KBM-7 (cell line): ENCODE data around the gene EFCAB11.

Source experiments
- DNase-seq: peaks from one replicate; pipeline ENCODE4 v3.0.0-alpha.2; 2015
- in situ Hi-C: fragments of 300-500 bp; cut with MboI; formaldehyde crosslinking; loops from 2 replicates; pipeline ENCODE4 v1.14.3; 2020; ENCODE audit warnings: low sequenced_read_pairs, low pct_unique_long_range_greater_than_20kb, mixed read lengths

The EFCAB11 gene

DNA sequence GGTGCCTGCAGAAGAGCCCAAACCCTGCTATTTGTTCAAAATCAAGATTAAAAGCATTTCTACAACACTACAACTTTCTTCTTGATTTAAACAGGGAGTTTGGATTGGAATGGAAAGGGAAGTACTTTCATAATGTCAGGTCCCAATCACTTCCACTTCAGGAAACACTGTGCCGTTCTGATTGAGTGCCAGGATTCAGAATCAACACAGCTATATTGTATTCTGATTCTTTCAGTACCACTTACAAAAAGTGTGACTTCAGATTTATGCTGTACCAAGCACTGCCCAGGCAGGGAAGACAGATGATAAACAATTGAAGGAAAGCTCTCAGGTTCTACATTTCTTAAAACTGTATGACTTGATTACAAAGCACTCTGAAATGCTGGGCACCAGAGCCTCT, 4.4 kb upstream of the EFCAB11 start:
- no peak for DNase-seq
- in situ Hi-C loops = no loop called here

DNA sequence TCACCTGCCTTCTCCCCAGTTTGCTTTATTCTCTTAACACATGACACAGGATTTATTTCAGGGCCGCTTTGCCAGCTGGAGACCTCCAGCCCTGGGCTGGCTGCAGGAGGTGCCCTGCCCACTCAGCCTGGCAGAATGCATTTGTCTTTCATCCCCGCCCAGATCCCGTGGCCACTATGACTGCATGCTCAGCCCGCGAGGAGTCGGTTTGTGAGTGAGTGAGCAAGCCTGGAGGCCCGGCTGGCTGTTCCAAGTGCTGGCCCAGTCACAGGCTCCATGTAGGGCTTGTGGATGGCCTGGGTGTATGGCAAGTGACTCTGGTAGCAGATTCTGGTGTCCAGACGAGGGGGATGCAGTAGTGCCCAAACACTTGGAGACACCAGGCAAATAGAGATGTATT, 3.3 kb upstream of the EFCAB11 start:
- in situ Hi-C loops = no loop called here
- DNase-seq = no peak

DNA sequence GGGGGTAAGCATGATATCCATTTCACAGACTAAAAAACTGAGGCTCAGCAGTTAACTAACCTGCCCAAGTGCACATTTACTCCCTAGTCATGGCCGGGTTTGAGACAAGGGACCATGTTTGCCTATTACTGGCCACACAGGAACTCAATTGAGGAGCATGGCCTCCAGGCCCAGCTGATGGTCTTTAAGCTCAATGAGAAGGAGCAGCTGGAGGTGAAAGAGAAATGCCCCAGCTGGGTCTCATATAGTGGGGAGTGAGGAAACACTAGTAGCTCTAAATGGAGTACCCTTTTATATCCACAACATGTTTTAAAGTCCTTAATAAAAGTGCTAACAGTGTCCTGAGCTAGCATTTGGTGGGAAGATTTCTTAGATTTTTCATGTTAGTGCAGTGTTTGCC, 2.8 kb upstream of the EFCAB11 start:
- no peak for DNase-seq
- in situ Hi-C loops = no loop called here

DNA sequence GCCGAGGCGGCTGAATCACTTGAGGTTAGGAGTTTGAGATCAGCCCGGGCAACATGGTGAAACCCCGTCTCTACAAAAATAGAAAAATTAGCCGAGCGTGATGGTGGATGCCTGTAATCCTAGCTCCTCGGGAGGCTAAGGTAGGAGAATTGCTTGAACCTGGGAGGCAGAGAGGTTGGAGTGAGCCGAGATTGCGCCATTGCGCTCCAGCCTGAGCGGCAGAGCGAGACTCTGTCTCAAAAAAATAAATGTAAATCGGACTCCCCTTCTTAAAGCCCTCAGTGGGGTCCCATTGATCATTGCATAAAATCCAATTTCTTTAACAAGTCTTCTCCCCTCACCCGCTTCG, 2.1 kb upstream of the EFCAB11 start:
- no peak for DNase-seq
- in situ Hi-C loops = no loop called here

DNA sequence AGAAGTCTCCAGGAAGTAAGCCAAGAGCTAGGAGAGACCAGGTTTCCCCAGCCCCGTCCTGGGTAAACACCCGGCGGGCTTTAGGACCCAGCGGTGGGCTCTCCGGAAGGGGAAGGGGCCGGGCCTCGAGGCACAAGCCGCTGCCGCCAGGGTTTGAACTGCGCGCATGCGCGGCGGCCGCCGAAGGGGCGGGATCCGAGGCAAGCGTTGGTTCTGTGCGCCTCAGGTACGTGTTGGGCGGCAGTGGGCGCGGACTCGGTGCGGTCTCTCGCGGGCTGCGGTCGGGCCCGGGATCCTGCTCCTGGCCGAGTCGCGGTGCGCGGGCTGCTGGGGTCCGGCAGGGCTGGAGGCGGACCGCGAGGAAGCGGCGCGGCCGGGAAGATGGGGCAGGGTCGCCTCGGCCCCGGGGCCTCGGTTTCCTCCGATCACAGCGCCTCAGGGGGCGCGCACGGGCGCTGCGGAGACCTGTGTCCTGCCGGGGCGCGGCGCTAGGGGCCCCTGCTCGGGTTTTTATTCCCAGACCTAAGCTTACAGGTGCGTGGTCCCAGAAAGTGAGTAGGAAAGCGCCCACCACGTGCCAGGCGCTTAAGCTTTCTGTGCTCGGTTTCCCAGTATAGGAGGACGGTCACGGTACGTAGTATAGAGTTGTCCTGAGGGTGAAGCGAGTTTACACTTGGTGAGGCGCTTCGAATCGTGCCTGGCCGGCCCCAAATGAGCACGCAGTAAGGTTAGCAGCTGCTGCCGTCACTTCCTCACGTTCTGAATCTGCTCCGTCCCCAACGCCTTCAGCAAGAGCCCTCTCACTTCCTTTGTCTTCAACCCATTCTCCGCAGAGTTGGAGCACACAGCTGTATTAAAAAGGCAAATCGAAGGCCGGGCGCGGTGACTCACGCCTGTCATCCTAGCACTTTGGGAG, 1.5 kb upstream of the EFCAB11 start, which contains the start of gene TDP1:
Gene TDP1, plus strand, starts transcription at position 183 of the 916 bp plus-strand sequence. CDS start 7,188 bp downstream, outside the sequence.
- in situ Hi-C loops = no loop called here

DNA sequence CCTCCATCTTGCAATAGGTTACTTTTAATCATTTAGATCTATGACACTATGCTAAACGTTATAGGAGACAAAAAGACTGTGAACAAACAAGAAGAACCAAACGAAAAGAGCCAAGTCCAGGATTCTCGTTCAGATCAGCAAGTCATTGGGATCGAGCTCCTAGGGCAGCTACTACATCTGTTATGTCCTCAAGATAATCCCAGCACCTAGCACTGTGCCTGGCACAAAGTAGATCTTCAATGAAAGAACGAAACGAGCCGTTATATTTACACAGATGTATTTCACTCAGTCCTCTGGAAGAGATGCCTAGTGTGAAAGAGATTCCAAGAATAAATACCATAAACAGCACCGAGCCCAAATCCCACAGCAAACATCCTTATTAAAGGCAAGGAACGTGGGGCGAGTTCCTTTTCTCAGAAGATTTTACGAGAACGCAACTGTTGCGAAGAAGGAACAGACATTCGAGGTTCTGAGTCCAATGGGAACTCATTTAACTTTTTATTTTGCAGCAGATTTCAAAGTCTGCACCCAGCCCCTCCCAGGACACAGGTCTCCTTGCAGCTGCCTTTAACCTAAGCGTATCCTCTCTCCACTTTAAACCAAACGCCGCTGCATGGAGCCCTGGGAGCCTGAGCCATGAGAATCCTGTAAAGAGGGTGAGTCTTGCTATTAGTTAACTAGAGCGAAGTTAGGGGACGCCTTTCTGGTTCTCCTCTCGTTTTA, 653 bp upstream of the EFCAB11 start:
- DNase-seq = no peak
- in situ Hi-C loops = no loop called here

More for the DNA sequence above, 1.5 kb upstream of the EFCAB11 start, which contains the start of gene TDP1:
- DNase-seq = peak; percentile 95

DNA sequence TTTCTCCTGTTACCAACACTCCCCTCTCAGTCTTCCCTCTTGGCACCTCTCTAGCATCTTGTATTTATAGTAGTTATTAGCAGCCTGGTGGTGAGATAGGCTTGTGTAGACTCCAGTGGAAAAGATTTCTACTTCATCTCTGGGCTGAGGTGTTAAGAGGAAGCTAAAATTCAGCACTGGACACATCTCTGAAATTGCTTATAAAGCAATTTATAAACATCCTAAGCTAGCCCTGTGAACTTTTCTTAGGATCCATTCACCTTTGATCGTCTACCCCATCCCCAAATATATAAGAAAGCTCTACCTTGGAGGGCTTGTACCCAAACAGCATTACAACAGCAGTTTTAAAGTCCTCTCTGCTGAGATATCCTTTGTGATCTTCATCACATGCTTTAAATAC, 928 bp downstream of the EFCAB11 start:
- in situ Hi-C loops = no loop called here
- no peak for DNase-seq

DNA sequence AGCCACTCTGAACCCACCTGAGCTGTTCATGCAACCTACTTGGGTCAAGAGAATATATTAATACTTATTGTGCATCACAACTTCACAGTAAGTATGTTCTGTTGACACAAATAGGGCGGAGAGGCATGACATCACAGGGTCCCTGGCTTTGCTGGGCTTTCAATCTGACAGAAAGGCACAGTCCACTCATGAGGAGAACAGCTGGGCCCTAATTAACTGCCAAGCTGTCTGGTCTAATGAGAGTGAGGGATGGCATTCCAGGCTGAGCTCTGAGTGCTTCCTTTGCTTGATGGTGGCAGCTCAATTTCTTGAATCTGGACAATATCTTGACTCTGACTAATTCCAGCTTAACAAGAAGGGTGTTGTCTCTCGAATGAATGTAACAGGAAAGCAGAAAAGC, 2.0 kb downstream of the EFCAB11 start:
- no peak for DNase-seq
- in situ Hi-C loops = no loop called here

DNA sequence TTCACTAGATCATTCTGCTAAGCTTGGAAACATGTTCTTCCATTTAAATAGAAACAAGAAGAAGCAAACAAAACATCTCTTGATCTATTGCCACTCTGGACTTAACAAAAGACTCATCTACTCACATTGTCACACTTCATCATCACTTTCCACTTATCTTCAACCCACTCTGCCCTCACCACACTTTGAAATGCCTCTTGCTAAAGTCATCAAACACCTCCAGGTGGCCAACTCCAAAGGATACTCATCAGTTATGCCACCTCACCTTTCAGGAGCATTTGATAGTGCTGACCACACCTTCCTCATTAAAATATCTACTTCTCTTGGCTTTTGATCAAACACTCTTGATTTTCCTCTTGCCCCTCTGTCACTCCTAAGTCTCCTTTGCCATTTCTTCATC, 7.2 kb downstream of the EFCAB11 start:
- no peak for DNase-seq
- in situ Hi-C loops = no loop called here

DNA sequence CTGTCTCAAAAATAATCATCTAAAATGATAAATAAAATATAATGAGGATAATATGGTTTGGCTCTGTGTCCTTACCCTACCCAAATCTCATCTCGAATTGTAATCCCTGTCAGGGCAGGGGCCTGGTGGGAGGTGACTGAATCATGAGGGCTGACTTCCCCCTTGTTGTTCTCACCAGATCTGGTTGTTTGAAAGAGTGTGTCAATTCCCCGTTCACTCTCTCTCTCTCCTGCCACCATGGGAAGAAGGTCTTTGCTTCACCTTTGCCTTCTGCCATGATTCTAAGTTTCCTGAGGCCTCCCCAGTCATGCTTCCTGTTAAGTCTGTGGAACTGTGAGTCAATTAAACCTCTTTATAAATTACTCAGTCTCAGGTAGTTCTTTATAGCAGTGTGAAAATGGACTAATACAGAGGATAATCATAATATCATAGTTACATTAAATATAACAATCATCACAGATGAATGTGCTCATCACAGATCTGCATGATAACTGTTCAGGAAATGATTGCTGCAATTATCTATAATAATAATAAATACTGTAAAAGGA, 12.6 kb downstream of the EFCAB11 start:
- in situ Hi-C loops = no loop called here

DNA sequence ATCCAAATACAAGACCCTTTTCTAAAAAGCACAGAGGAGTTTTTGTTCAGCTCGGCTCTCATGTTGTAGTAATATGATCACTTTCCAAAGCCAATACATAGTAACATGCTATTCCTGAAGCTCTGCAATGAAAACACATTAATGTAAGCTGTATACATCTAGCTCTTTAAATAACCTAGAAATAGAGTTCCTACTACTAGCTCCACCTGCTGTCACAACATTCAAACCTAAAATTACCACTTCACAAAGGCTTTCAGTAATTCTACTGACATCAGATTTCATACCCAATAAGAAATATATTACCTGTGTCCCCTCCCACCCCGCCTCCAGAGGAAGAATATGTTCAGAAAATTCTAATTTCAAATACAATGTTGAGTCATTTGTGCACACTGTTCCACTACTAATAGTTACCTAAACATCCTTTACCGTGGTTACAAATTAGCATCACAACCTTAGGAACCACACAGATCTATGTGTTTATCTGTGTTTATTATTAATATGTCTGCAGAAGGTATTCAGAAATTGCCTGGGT, 17.8 kb downstream of the EFCAB11 start:
- in situ Hi-C loops = no loop called here
- DNase-seq = no peak

More for the DNA sequence above, 12.6 kb downstream of the EFCAB11 start:
- no peak for DNase-seq

DNA sequence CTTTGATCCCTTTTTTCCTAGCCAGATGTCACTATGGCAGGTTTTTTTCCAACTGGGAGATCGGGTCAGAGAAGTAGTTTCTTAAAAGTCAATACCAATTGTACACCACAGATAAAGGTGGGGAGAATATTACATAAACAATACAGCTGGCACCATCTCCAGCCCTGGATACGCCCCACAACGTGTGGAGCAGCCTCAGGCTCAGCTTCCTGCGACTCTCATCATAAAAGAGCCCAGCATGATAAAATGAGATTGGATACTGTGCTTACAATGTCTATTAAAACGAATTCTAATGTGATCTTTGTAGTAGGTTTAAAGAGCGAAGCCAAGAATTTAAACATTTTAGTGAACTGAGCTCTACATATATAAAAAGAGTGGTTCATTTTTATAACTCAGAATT, 21.5 kb downstream of the EFCAB11 start:
- DNase-seq = no peak
- in situ Hi-C loops = no loop called here

DNA sequence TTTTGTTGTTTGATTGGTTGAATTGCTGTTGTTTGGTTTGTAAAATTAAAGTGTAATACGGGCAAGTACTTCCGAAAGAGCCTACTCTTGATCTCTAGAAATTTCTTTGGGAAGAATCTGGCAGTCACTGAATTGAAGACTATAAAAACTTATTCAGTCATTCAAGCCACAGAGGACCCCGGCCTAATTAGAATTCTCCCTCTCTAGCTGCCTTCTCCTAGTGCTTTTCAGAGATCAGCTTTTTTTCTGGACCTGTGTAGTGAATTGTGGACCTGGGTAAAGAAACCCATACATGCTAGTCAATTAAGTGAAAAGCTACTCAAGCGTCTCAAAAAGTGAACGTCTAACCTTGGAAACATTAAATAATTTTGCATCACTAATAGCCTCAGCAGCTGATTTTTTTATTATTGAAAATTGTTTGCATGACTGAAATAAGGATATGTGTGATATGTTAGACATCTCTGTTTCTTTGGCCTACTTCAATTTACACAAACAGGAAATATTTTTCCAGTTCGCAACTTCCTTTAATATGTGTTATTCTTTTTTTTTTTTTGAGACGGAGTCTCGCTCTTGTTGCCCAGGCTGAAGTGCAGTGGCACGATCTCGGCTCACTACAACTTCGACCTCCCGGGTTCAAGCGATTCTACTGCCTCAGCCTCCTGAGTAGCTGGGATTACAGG, 27.2 kb downstream of the EFCAB11 start:
- in situ Hi-C loops = no loop called here
- no peak for DNase-seq

DNA sequence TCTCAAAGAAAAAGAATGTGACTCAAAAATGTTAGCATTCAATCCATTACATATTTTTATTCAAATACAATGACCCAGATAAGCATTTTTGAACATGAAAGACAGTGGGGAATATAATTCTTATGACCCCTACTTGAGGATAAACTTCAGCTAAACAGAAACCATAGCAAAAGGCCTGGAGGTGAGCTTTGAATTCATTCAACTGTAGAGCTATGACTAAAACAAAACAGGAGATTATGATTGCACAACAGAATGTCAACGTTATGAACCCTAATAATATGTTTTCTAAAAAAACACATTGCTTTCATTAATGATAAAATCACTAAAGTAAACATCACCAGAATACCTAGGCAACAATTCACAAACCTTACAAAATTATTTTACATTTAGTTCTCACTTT, 27.8 kb downstream of the EFCAB11 start:
- DNase-seq = no peak
- in situ Hi-C loops = no loop called here

DNA sequence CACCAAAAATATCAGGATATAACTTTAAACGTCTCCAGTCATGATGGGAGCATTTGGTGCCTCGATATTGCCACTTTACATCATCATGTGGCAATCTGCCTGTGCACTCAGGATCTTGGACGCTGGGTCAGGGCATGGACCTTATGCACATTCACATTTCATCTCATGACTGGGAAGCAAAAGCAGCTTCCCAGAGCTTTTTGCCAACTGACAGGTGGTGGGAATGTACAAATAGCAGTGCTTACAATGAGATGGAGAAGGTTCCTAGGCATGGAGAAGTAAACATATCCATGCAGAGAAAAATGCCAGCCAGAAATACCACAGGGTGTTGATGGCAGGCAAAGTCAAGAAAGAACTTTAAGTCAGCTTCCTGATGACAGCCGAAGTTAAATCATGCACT, 30.3 kb downstream of the EFCAB11 start:
- in situ Hi-C loops = loop anchor here (25.0 kb wide), 1 partner anchor 887 kb away; no protein-coding TSS in a partner anchor
- no peak for DNase-seq

DNA sequence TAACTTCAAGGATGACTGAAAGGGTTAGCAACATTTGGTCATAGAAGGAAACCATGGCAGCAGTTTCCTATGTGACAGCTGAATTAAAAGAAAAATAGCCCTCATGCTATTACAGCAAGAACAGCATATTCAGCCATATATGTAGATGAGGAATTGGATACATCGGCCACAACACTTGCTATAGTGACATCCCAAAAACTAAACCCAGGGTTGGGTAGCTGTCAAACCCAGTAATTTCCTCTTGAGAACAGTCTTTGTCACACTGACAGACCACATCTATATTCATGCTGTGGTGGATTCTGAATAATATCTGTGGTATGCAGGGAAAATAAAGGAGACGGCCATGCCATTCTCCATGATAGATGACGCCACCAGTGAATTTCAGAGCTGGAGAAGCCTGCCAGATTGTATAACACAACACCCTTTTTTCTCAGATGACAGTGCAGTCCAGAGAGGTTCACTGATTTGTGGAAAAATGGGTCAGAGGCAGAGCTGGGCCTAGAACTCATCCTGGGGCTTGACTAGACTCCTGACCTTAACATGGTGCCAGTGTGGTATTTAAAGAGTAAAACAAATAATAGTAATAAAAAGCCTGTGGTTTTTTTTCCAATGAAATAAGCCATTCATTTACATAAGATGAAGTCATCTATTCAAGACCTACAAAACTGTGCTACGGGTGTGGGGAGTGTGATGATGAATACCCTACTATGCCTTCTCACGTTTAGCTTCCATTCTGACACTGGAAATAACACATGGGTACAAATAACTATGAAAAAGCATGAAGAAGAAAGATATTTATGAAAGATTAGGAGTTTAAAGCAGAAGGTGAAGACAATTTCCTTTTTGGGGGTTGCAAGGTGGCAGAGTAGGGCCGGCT, 32.3 kb downstream of the EFCAB11 start:
- in situ Hi-C loops = loop anchor here (25.0 kb wide), 1 partner anchor 885 kb away; no protein-coding TSS in a partner anchor
- DNase-seq = no peak

DNA sequence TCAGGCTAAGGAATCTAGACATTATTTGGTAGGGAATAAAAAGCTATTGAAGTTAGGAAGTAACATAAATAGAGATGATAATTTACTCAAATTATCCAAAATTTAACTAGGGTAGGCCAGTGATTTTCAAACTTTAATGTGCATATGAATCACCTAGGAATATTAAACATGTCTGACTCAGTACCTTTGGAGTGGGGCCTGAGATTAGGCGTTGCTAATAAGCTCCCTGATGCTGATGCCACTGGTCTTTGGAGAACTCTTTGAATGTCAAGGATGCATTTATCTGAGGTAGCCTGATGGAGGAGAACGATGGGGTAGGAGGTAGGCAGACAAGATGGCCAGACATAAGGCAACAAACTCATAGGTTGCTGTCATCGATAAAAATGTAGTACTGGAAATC, 33.2 kb downstream of the EFCAB11 start:
- in situ Hi-C loops = loop anchor here (25.0 kb wide), 1 partner anchor 884 kb away; no protein-coding TSS in a partner anchor
- DNase-seq = no peak

DNA sequence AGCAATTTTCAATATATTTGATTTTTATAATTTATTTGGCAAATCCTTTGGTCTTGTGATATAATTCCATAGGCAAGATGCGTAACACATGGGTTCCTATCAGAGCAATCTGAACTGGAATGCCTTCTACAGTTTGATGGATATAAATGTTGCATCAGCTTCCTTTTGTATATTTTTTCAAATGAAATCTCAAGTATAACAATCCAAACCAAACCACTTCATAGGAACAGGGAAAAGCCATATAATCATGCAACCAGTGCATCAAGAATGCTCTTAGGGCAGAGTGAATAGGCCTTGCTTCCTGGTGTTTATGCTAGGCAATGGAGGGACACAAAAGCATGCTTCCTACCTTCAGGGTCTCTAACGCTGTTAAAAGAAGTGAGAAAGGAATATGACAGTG, 34.5 kb downstream of the EFCAB11 start:
- no peak for DNase-seq
- in situ Hi-C loops = loop anchor here (25.0 kb wide), 1 partner anchor 883 kb away; no protein-coding TSS in a partner anchor
